Measurements from ENCODE around the gene MCC.

The MCC gene

DNA sequence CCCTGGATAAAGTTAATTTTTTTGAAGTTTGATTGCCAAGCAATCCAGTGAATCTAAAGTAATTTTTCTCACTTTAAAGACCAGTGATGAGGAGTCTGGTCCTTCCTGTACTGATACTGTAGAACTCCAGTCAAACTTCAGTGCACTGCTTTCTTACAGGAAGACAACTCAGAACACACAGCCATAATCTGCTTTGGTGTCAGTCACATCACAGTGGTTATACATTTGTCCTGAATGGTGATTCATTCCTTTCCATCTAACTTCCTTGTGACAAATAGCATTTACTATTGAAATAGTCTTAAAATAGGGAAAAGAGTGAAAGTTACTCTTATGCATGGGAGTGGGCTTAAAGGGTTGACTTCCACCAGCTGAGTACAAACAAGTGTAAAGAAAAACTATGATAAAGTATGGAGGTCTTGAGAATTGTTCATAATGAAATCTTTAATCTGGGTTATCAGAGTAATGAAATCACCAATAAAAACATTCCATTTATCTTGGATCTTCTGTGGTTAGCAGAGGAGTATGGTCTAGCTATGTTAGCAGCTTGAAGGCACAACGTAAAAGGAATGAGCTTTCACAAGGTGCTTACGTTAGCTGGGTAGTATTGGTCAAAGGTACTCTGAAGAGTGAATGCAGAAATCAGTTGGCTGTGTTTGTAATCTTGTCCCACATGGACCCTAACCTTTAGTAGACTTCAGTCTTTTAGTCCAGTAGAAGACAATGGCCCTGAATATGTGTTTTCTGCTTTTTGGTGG is 470.2 kb downstream of the MCC start:
- DNase-seq = no peak

DNA sequence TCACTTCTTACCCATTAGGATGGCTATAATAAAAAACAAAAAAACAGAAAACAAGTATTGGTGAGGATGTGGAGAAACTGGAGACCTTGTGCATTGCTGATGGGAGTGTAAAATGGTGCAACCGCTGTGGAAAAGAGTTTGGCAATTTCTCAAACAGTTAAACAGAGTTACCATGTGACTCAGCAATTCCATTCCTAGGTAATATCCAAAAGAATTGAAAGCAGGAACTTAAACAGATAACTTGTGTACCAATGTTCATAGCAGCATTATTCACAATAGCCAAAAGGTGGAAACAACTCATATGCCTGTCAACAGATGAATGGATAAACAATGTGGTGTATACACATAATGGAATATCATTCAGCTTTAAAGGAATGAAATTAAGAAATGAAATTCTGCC is 482.8 kb downstream of the MCC start:
- no peak for DNase-seq

DNA sequence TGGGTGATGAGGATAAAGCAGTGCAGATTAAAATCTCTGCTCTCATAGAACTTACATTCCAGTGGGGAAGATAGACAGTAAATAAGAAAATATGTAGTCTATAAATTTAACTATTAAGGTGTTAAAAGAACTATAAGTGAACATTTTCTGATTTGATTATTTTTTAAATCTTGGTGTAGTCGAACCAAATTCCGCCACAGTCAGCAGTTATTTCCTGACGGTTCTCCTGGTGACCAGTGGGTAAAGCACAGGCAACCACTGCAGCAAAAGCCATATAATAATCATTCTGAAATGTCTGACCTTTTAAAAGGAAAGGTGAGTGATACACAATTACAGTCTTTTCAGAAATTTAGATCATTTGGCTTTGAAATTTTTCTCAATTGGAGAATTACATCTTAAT is 484.5 kb downstream of the MCC start:
- DNase-seq = no peak

- DNase-seq = no peak
These were observed 485.8 kb downstream of the MCC start for GRCh38 chr5:113002423-113002822.

GRCh38 chr5:113000466-113000865 is 487.8 kb downstream of the MCC start:
- DNase-seq = no peak

- no peak for DNase-seq
These were observed 490.0 kb downstream of the MCC start for GRCh38 chr5:112998296-112998695.

DNA sequence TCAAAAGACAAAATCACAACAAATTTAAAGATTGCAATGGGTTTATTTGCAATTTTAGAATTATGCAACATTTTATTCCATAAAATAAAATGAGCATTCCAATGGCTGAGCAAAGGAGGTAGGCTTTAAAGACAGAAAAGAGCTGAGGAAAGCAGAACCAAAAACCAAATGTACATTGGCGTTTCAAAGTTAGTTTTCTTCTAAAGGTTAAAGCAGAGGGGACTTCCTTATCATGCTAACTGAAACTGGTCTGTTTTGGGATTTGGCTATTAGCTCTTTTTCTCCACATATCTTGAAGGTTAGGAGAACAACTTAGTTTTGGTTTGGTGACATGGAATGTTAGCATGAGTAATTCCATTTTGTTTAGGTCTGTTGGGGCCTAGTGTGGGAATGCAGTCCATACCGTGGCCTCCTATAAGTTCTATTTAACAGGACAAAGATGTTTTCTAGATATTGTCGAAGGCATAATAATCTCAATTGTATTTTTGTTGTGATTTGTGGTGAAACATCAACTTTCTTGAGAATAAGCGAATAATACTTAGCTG is 491.4 kb downstream of the MCC start:
- no peak for DNase-seq

GRCh38 chr5:112995764-112996618 is 492.3 kb downstream of the MCC start:
- peak; percentile 76 to 83 for DNase-seq

- DNase-seq = no peak
These were observed 502.0 kb downstream of the MCC start for GRCh38 chr5:112986224-112986623.

DNA sequence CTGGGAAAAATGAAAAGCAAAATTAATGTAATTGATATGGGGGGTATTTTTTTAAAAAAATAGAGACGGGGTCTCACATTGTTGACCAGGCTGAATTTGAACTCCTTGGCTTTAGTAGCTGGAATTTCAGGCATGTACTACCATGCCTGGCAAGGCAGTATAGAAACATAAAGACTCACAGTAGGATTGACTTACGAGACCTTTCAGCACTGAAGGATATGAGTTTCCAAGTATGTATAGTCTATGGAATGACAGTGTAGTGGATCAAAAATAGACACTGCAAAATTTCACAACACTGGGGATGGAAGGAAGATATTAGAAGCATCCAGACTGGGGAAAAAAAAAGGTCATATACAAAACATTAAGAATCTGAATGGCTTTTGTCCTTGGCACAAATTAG is 504.9 kb downstream of the MCC start:
- DNase-seq = no peak

- no peak for DNase-seq
These were observed 508.5 kb downstream of the MCC start for GRCh38 chr5:112979723-112980122.

DNA sequence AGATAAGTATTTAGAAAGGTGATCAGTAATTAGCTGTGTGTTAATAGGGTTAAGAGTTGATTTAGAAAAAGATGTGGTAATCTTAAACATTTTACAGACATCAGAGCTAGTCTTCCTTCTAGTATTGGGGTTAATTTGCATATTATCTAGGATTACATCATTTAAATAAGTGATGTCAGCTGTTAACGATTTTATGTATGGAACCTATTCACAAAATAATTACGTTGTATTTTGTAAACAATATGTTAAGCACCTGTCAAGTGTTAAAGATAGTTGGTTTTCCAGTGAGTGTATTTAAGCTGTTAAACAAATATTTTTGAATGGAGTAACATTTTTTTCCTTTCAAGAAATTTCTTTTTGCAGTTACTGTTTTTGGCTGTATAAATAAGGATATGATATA is 509.4 kb downstream of the MCC start:
- DNase-seq = no peak

- DNase-seq = no peak
These were observed 510.8 kb downstream of the MCC start for GRCh38 chr5:112977440-112977861.

DNA sequence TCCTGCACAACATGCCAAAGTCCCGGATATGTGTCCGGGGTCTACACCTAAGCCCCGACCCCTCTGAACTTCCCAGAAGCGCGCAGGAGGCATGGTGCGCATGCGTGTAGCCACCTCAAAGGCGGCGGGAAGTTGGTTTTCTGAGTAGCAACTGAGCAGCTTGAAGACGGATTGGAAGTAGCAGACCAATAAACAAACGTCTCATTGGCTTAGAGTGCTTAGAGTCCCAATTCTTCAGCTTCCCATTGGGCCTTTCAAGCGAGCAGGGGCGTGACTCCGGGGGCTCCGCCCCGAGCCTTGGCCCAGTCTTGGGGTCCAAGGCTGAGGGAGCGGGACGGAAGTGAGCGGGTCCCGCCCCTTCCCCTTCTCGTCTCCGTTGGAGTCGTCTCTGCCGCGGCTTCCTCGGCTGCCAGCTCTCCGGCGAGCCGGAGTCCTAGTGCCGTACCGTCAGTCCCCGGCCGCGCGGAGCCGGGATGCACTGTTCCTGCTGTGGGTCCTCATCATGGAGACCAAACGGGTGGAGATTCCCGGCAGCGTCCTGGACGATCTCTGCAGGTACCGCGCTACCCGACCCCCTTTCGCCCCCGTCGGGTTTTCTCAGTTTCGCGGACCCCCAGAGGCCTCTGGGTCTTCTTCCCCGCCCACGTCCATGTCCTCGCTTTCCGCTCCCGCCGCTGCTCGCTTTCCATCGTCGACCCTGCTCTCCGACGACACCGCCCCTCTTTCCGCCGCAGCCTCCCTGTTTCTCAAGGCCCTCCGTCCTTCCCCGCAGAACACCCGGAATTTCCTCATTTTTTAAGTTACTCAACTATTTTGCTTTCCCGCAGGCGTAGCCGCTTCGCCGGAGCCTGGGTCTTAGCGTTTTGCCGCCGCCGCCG is 511.6 kb downstream of the MCC start, which contains the start of gene DCP2:
Gene DCP2, plus strand, starts transcription at position 367 of the 878 bp plus-strand sequence. Its CDS starts 136 bp downstream, at position 503.
- DNase-seq = peak; percentile 94 to 99

DNA sequence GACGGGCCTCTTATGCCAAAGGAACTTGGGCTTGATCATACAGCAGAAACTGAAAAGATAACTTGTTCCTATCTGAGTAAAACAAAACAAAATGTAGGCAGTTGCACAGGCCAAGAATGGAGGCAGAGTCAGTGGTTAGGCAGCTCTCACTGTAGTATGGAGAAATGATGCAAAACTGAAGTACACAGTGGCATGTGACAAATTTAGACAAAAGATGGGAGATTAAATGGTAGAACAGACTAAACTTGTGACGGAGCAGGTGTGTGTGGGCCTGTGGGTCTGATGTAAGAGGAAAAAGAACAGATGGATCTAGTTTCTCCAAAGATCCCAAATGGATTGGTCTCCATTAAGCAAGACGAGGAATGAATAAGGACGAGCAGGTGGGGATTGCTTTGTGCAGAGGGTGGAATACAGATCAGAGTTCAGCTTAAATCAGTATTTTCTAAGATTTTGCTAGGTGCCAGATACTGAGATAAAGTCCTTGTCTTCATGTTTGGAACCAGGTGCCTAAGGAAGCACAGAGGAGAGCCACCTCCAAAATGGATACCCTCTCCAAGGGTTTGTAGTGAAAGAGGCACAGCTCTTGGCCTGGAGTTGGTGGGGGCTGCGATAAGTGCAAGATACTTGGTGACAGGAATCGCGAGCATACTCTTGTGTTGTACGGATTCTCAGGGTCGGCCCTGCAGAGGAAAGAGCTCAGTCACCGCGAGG is 512.4 kb downstream of the MCC start:
- DNase-seq = peak in 1 of 2 experiments; percentile 65

- no peak for DNase-seq
These were observed 513.4 kb downstream of the MCC start for GRCh38 chr5:112974901-112975300.

DNA sequence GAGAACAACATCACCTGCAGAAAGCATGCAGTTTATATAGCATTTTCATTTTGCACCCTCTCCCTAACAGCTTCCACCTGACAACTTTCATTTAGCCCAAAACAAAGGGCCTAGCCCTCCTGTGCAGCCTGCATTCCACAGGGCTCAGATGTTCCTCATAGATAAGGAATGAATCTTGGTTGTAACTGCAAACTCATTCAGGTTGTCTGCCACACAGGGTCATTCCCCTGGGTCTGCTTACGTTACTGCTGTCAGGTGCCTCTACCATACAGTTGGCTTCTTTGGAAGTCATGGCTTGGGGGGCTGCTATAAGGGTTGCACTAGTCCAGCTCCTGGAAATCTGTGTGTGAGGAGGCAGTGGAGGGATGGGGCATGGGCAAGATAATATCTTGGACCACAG is 514.3 kb downstream of the MCC start:
- DNase-seq = no peak

- no peak for DNase-seq
These were observed 515.2 kb downstream of the MCC start for GRCh38 chr5:112973036-112973435.
